Measurements from ENCODE around the gene TEKT5. TPM values are rescaled to one million over a fixed set of nuclear protein-coding genes. Genes with fewer than 3 reads are reported as not detected.
"Not testable (repeated sequence)": the region's sequence is repeated elsewhere in the genome, so short reads cannot be mapped to it uniquely, and the experiment has no call there.

The TEKT5 gene
- total and polyA plus RNA-seq, 2 experiments from 2014 or later: not detected

DNA sequence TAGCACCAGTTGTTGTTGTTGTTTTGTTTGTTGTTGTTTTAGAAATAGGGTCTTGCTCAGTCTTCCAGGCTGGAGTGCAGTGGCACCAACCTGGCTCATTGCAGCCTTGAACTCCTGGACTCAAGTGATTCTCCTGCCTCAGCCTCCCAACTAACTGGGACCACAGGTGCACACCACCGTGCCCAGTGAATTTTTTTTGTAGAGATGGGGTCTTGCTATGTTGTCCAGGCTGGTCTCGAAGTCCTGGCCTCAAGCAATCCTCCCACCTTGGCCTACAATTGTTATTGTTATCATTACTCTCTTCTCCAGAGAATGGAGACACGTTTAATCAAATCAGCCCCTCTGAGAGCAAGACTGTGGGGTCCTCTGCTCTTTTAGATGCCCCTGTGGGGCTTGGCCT is 71.7 kb downstream of the TEKT5 start:
- Histone ChIP-seq H3K36me3 (ENCODE audit: low read depth) (no peaks in the 10 kb centered on the region), H3K4me3 (no peak overlapping the region), H4K20me1 (ENCODE audit: insufficient read depth) (no peaks in the 10 kb centered on the region), H2AFZ (no peak overlapping the region), H3K4me2 (ENCODE audit: unreplicated experiment) (no peak overlapping the region), H3K27me3 (replicated peaks; ENCODE audit: insufficient read depth) (no peaks in the 10 kb centered on the region), H3K79me2 (ENCODE audit: insufficient read depth) (no peaks in the 10 kb centered on the region), H3K9ac (no peak overlapping the region), H3K4me1 (ENCODE audit: insufficient read depth) (no peaks in the 10 kb centered on the region), H3K27ac (no peak overlapping the region), H3F3A (ENCODE audit: insufficient read depth) (no peaks in the 10 kb centered on the region), H3K9me2 (ENCODE audit: insufficient read depth) (no peaks in the 10 kb centered on the region), H3K9me3 (ENCODE audit: low read depth) (no peaks in the 10 kb centered on the region)
- in situ Hi-C loops (cut with MboI): no loop called here
- 64 to 73% methylated on average over 3 of the region's 3 CpGs for WGBS, 2 experiments (ENCODE audit: low coverage in 1 of 2, low lambda C conversion rate in 2 of 2, missing lambda C conversion rate in 2 of 2)
- no peak for DNase-seq
- TF ChIP-seq EZH2phosphoT487 (IDR thresholded peaks at IDR 0.05; ENCODE audit: insufficient read depth, low read depth) (no peak), EZH2 (IDR thresholded peaks at IDR 0.05; ENCODE audit: insufficient read depth, poor library complexity, severe bottlenecking) (no peak)

DNA sequence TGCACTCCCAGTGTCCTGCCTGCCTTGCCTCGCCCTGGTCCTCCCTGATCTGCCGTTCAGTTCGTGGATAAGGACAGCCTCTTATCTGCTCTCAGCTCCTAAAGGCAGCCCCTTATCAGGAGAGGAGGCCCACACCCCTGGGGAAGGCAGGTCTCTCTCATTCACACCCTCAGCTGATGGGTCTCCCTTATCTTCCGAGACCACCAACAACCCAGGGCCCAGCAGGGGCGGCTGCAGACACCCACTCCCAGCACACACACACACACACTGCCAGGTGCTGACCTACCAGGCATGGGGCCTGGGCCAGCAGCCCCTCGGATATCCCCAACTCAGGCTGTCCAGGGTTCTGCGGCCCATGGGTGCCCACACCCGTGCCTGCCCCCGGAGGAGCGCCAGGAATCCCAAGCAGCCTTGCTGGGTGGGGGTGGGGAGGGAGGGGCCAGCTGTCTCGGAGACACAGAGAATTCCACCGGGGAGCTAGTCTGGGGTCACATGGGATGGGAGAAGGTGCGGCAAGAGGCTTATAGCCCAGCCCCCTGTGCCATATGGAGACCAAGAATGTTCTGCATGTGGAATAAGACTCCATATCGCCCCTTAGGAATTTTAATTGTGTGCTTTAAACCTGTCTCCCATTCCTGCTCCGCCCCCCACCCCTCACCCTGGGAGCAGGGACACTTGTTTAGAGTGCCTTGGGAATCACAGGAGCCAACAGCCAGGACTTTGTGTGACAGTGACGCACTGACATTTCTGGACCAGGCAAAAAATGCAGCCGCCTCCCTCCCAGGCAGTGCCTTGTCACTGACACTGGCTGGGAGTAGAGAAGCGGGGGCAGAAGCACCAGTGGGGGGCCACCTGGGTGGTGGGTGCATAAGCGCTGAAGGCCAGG is 72.5 kb downstream of the TEKT5 start:
- no peaks in the 10 kb centered on the region for H3K79me2 ChIP-seq (ENCODE audit: insufficient read depth)
- DNase-seq: no peak
- H3K4me1 ChIP-seq (ENCODE audit: insufficient read depth): peaks cover 2% of the 10 kb centered on the region; the same call in 1 of the 2 replicates
- H3K27ac ChIP-seq: no peak overlapping the region
- no peak overlapping the region for H3K4me2 ChIP-seq (ENCODE audit: unreplicated experiment)
- H3K9me3 ChIP-seq (ENCODE audit: low read depth): no peaks in the 10 kb centered on the region
- H3K9me2 ChIP-seq (ENCODE audit: insufficient read depth): no peaks in the 10 kb centered on the region
- no peak for TF ChIP-seq EZH2 (IDR thresholded peaks at IDR 0.05; ENCODE audit: insufficient read depth, poor library complexity, severe bottlenecking)
- no peak for TF ChIP-seq EZH2phosphoT487 (IDR thresholded peaks at IDR 0.05; ENCODE audit: insufficient read depth, low read depth)
- no peaks in the 10 kb centered on the region for H4K20me1 ChIP-seq (ENCODE audit: insufficient read depth)
- no peaks in the 10 kb centered on the region for H3K36me3 ChIP-seq (ENCODE audit: low read depth)
- in situ Hi-C loops (cut with MboI): no loop called here
- no peak overlapping the region for H3K4me3 ChIP-seq
- H2AFZ ChIP-seq: no peak overlapping the region
- no peaks in the 10 kb centered on the region for H3F3A ChIP-seq (ENCODE audit: insufficient read depth)
- 59 to 68% methylated on average over 16 to 19 of the region's 19 CpGs for whole genome bisulfite sequencing, 2 experiments (ENCODE audit: low coverage in 1 of 2, low lambda C conversion rate in 2 of 2, missing lambda C conversion rate in 2 of 2)
- H3K9ac ChIP-seq: no peak overlapping the region
- no peaks in the 10 kb centered on the region for H3K27me3 ChIP-seq (replicated peaks; ENCODE audit: insufficient read depth)

DNA sequence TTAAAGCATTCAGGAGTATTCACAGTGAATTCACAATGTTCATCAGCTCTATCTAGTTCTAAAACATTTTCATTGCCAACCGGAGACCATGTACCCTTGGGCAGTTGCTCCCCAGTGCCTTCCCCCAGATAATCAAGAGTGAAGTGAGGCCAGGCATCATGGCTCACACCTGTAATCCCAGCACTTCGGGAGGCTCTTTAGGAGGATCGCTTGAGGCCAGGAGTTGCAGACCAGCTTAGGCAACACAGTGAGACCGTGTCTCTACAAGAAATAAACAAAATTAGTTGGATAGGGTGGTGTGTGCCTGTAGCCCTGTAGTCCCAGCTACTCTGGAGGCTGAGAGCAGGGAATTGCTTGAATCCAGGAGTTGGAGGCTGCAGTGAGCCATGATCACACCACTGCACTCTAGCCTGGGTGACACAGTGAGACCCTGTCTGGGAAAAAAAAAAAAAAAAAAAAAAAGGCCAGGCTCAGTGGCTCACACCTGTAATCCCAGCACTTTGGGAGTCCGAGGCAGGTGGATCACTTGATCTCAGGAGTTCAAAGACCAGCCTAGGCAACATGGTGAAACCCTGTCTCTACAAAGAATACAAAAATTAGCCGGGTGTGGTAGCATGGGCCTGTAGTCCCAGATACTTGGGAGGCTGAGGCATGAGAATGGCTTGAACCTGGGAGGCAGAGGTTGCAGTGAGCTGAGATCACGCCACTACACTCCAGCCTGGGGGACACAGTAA is 73.3 kb downstream of the TEKT5 start:
- H3K9ac ChIP-seq; H3K27me3 ChIP-seq (replicated peaks; ENCODE audit: insufficient read depth); H4K20me1 ChIP-seq (ENCODE audit: insufficient read depth); H3K27ac ChIP-seq; H3K79me2 ChIP-seq (ENCODE audit: insufficient read depth); H3K9me2 ChIP-seq (ENCODE audit: insufficient read depth); H3K4me3 ChIP-seq; H3K9me3 ChIP-seq (ENCODE audit: low read depth); H2AFZ ChIP-seq; H3K4me1 ChIP-seq (ENCODE audit: insufficient read depth); in situ Hi-C loops (cut with MboI); DNase-seq; H3F3A ChIP-seq (ENCODE audit: insufficient read depth); H3K36me3 ChIP-seq (ENCODE audit: low read depth); H3K4me2 ChIP-seq (ENCODE audit: unreplicated experiment): not testable (repeated sequence)
- 84 to 90% methylated on average over 7 of the region's 7 CpGs for WGBS, 2 experiments (ENCODE audit: low coverage in 1 of 2, low lambda C conversion rate in 2 of 2, missing lambda C conversion rate in 2 of 2)

DNA sequence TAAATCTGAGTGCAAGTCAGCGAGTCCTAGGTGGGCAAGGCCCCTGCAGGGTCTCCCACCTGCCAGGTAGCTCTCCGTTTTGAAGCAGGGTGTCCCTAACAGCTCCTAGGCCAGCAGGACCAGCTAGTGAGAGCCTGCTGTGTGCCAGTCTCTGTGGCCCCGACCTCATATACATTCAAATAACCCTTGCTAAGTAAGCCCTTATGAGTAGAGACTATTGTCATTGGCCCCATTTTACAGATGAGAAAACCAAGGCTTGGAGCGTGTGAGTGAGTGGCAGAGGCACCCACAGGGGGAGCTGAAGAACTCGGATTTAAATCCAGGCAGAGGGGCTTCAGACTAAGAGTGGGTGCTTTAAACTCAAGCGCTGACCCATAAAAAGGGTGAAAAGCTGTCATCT is 74.6 kb downstream of the TEKT5 start:
- 68 to 72% methylated on average over 6 of the region's 6 CpGs for WGBS, 2 experiments (ENCODE audit: low coverage in 1 of 2, low lambda C conversion rate in 2 of 2, missing lambda C conversion rate in 2 of 2)
- Histone ChIP-seq H3K27ac (no peak overlapping the region), H3K27me3 (replicated peaks; ENCODE audit: insufficient read depth) (no peaks in the 10 kb centered on the region), H3K4me3 (no peak overlapping the region), H3K9me3 (ENCODE audit: low read depth) (no peaks in the 10 kb centered on the region), H3K79me2 (ENCODE audit: insufficient read depth) (no peaks in the 10 kb centered on the region), H3K4me2 (ENCODE audit: unreplicated experiment) (no peak overlapping the region), H3K4me1 (ENCODE audit: insufficient read depth) (peaks cover 7% of the 10 kb centered on the region; the same call in 1 of the 2 replicates), H3K36me3 (ENCODE audit: low read depth) (no peaks in the 10 kb centered on the region), H2AFZ (no peak overlapping the region), H3K9me2 (ENCODE audit: insufficient read depth) (no peaks in the 10 kb centered on the region), H3K9ac (no peak overlapping the region), H3F3A (ENCODE audit: insufficient read depth) (no peaks in the 10 kb centered on the region), H4K20me1 (ENCODE audit: insufficient read depth) (no peaks in the 10 kb centered on the region)
- in situ Hi-C loops (cut with MboI): no loop called here
- TF ChIP-seq EZH2 (IDR thresholded peaks at IDR 0.05; ENCODE audit: insufficient read depth, poor library complexity, severe bottlenecking) (no peak), EZH2phosphoT487 (IDR thresholded peaks at IDR 0.05; ENCODE audit: insufficient read depth, low read depth) (no peak)
- no peak for DNase-seq
